Right renal pelvis (tissue), 4 donors: Measurements from ENCODE around the gene FKBP14. TPM values are rescaled to one million over a fixed set of nuclear protein-coding genes. Genes with fewer than 3 reads are reported as not detected.

ENCODE experiments used
- DNase-seq, 4 donors: peaks; one replicate each; pipeline ENCODE4 v3.0.0-alpha.2; 2013; ENCODE audit warnings: low read depth in 4 of 4, low spot score in 3 of 4, missing footprints in 1 of 4
- polyA plus RNA-seq, 4 donors: library from polyadenylated mRNA; unstranded; fragments of 120-200 nt; gene quantifications; one replicate each; pipeline ENCODE4 v1.2.1, GENCODE V29; 2013; ENCODE audit not compliant: insufficient read length in 4 of 4

The FKBP14 gene
- polyA plus RNA-seq, 4 donors = 21.6 to 25.5 (median 23.3) TPM

DNA sequence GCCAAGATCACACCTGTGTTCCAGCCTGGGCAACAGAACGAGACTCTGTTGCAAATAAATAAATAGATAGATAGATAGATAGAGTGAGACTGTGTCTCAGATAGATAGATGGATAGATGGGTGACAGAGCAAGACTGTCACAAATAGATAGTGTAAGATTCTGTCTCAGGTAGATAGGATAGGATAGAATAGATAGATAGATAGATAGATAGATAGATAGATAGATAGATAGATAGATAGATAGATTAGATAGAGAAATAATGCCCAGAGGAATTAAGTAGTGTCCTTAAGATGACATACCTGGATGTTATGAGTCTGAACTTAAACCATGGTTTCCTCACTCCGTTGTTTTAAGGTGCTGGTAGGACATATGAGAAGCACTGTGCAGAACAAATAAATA, 9.7 kb upstream of the FKBP14 start:
- DNase-seq = no peak

- no peak for DNase-seq
These were observed 8.0 kb upstream of the FKBP14 start for GRCh38 chr7:30034501-30034900.

- no peak for DNase-seq
These were observed 6.0 kb upstream of the FKBP14 start for GRCh38 chr7:30032310-30033125.

DNA sequence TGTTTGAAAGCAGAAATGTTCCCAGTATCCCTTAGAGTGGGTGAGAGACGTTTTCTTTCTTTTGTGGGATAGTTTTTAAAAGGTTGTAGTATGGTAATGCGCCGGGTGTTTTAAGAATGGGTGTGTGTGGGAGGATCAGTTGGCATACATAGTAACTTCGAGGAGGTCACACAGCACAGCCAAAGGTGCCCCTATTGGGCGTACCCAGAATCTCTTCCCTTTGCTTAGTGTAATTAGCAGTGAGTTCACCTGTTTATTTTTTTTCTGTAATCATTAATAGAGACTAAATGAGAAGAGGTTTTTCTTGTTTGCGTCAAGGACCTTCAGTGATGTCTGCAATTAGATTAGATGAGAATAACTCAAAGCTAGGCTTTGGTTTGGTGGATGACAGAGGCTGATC, 3.2 kb upstream of the FKBP14 start:
- no peak for DNase-seq

- peak in 1 of 4 donors; percentile 49 for DNase-seq
These were observed 2.5 kb upstream of the FKBP14 start for GRCh38 chr7:30028749-30029635.

GRCh38 chr7:30028216-30028748, 1.8 kb upstream of the FKBP14 start, which contains the start of gene PLEKHA8:
Gene PLEKHA8, plus strand, starts transcription at chr7:30028412. Its CDS starts 351 bp downstream, at chr7:30028763.
- peak; percentile 83 to 87 (median 84) for DNase-seq

GRCh38 chr7:30027740-30028215, 1.3 kb upstream of the FKBP14 start:
- no peak for DNase-seq

DNA sequence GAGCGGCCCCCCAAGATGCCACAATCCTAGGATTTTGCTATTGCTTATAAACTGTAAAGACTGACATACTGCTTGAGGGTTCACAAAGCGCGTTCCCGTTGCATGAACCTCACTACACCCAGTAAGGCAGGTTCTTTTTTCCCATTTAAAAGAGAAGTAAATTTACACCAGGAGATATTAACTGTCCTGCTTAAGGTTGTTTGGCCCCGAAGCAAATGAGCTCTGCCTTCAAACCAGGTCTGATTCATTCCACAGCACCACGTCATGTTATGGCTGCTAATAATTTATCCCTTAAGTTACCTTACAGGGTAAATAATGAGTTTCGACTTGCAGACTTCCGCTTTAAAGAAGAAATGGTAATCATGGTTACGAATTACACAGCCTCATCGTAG, 559 bp upstream of the FKBP14 start:
- DNase-seq = no peak

DNA sequence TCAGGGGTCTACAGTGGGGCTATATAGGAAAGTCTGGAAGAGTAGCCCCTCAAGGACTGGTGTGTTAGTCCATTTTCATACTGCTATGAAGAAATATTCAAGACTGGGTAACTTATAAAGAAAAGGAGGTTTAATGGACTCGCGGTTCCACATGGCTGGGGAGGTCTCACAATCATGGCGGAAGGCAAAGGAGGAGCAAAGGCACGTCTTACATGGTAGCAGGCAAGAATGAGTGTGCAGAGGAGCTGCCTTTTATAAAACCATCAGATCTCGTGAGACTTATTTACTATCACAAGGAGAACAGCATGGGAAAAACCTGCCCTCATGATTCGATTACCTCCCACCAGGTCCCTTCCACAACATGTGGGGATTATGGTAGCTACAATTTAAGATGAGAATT, 3.0 kb downstream of the FKBP14 start:
- no peak for DNase-seq

GRCh38 chr7:30022991-30023390, 3.5 kb downstream of the FKBP14 start:
- no peak for DNase-seq

GRCh38 chr7:30020535-30020934, 6.0 kb downstream of the FKBP14 start:
- no peak for DNase-seq

DNA sequence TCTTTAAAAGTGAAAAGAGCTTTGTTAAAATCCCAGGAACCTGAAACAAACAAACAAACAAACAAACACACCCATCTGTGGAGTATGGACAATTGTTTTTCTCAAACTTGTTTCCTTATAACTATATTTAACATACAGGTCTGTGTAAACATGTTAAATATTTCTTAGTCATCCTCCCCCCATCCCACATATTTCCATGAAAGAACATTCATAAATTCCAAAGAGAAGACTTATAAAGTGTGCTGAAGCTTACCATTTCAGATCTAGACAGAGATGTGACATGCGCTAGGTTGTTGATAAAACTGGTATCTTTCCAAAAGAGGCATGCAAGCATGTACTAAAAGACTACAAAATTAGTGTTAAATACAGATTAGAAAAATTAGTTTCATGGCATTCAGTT, 6.5 kb downstream of the FKBP14 start:
- DNase-seq = no peak

GRCh38 chr7:30019387-30019786, 7.1 kb downstream of the FKBP14 start:
- no peak for DNase-seq

DNA sequence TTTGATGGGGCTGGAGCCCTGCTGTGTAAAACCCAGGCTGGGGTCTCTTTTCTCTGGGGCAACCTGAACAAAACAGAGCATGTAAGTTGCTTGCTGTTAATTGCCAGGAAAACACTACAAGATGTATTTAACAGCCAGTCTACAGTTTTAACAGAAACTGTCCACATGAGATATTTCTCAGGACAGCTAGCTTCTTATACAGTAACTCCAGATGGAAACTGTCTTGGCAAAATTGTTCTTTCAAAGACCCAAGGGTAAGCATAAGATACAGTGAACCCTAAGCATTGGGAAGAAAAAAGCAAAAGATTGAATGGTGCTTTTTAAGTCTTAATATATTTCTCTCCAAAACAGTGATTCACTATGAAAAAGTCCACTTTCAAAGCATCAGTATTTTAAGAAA, 8.1 kb downstream of the FKBP14 start:
- no peak for DNase-seq

DNA sequence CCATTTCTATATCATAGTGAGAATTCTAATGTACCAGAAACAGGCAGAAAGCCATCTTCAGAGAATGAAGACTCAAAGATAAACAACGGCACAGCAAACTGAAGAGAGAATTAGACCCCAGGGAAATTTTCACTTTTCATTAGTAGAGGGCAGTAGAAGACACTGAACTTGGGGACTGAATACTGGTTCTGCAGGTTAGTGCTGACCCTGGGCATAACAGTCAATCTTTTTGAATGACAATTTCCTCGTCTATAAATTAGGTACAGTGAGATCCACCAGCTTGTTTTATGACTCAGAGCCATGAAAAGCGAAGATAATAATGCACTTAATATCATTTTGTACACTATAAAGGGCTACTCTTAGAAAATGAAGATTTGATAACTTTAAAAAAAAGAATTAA, 13.7 kb downstream of the FKBP14 start:
- no peak for DNase-seq

DNA sequence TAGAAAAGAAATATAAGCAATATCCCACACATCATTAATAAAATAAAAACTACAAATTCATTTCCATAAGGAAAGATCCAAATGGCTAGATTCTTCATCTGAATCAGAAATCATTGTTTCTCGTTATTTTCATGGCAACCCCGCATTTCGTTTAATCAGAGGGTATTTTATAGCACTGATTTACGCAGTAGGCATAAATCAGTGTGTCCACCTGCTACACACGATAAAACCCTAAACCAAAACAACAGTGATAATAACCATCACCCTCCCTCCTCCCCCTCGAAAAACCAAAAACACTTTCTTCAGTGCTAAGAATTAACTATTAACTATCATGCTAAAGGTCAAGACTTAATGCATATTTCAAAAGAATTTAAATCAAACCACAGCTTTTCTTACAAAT, 16.5 kb downstream of the FKBP14 start:
- DNase-seq = no peak

- DNase-seq = no peak
These were observed 21.0 kb downstream of the FKBP14 start for GRCh38 chr7:30005464-30005863.

DNA sequence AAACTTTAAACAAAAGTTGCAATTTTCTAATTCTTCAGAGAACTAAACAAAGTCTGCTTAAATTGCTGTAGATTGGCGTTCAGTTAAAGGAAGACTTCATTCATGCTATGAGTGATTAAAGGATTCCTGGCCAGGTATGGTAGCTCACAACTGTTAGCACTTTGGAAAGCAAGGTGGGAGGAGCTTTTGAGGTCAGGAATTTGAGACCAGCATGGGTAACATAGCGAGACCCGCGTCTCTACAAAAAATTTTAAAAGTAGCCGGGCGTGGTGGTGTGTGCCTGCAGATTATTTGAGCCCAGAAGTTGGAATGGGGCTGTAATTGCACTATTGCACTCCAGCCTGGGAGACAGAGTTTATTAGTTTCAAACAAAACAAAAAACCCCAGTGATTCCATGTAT, 23.4 kb downstream of the FKBP14 start:
- no peak for DNase-seq

- no peak for DNase-seq
These were observed 24.5 kb downstream of the FKBP14 start for GRCh38 chr7:30001998-30002397.

DNA sequence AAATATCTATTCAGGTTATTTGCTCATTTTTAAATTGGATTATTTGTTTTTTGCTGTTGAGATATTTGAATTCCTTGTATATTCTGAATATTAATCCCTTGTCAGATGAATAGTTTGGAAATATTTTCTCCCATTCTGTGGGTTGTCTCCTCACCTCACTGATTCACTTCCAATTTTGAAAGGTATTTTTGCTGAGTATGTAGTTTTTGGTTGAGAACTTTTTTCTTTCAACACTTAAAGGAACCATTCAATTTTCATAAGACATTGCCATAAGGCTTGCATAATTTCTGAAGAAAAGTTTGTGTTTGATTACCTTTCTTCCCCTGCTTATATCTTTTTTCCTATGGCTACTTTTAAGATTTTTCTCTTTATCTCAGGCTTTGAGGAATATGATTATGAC, 28.0 kb downstream of the FKBP14 start:
- DNase-seq = no peak

DNA sequence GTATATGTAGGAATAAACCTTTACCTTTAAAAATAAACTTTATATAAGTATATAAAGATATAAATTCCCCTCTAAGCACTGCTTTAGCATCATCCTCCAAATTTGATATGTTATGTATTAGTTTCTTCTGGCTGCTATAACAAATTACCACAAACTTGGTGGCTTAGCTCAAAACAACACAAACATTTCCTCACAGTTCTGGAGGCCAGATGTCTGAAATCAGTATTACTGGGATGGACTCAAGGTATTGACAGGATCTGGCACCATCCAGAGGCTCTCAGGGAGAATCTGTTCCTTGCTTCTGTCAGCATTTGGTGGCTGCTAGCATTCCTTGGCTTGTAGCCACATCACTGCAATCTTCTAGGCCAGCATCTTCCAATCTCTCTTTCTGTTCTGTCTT, 30.2 kb downstream of the FKBP14 start:
- no peak for DNase-seq
